Mesenchymal stem cell (in vitro differentiated cells and primary cell): ENCODE data around the gene VRK2.

Experiments used
- DNase-seq: peaks from one replicate; pipeline ENCODE4 v3.0.0-alpha.2; 2013
- H2AFZ ChIP-seq: one replicate; pipeline ENCODE4 v1.6.1; 2013; ENCODE audit warnings: low read depth, mild to moderate bottlenecking, control low read depth, inconsistent platforms, low read length, moderate library complexity
- H2AK5ac ChIP-seq: 2 replicates; pipeline ENCODE4 v1.6.1; 2013; ENCODE audit warnings: low read length, moderate library complexity, mild to moderate bottlenecking, inconsistent platforms; ENCODE audit not compliant: severe bottlenecking
- H2BK120ac ChIP-seq: one replicate; pipeline ENCODE4 v1.6.1; 2013; ENCODE audit warnings: low read depth, mild to moderate bottlenecking, inconsistent platforms, low read length, moderate library complexity
- H2BK12ac ChIP-seq, 2 experiments: one replicate each; pipeline ENCODE4 v1.6.1; 2013; ENCODE audit warnings: inconsistent platforms in 2 of 2, low read length in 2 of 2, mild to moderate bottlenecking in 2 of 2, moderate library complexity in 2 of 2, control low read depth in 1 of 2
- H2BK15ac ChIP-seq: one replicate; pipeline ENCODE4 v1.6.1; 2013; ENCODE audit warnings: mild to moderate bottlenecking, low read depth, inconsistent platforms; ENCODE audit not compliant: poor library complexity, severe bottlenecking
- H2BK5ac ChIP-seq: 2 replicates; pipeline ENCODE4 v1.6.1; 2013; ENCODE audit warnings: low read depth, mild to moderate bottlenecking, low read length, control low read depth, inconsistent platforms; ENCODE audit not compliant: poor library complexity, severe bottlenecking
- H3K14ac ChIP-seq, 2 experiments: one replicate each; pipeline ENCODE4 v1.6.1; 2013; ENCODE audit warnings: inconsistent platforms in 2 of 2, low read length in 2 of 2, control low read depth in 1 of 2, mild to moderate bottlenecking in 1 of 2, moderate library complexity in 1 of 2
- H3K18ac ChIP-seq, 2 experiments: one replicate each; pipeline ENCODE4 v1.6.1; 2013; ENCODE audit warnings: inconsistent platforms in 2 of 2, low read length in 2 of 2, control low read depth in 1 of 2, low read depth in 1 of 2, mild to moderate bottlenecking in 1 of 2
- H3K23ac ChIP-seq, 2 experiments: one replicate each; pipeline ENCODE4 v1.6.1; 2013; ENCODE audit warnings: inconsistent platforms in 2 of 2, low read length in 2 of 2, mild to moderate bottlenecking in 2 of 2, moderate library complexity in 2 of 2, control low read depth in 1 of 2
- H3K27ac ChIP-seq: 2 replicates; pipeline ENCODE4 v1.5.1; 2013; ENCODE audit warnings: mild to moderate bottlenecking, moderate library complexity, low read length, control low read depth, inconsistent platforms; ENCODE audit not compliant: poor library complexity, severe bottlenecking
- H3K27me3 ChIP-seq, 2 experiments: 2 replicates each; pipeline versions ENCODE4 v1.6.1 to v1.7.0; 2013; ENCODE audit warnings: low read length in 2 of 2, mild to moderate bottlenecking in 2 of 2, moderate library complexity in 2 of 2, control low read depth in 1 of 2, inconsistent platforms in 1 of 2; ENCODE audit not compliant: control insufficient read depth in 1 of 2, insufficient read depth in 1 of 2
- H3K36me3 ChIP-seq, 2 experiments: 2 replicates each; pipeline versions ENCODE4 v1.6.1 to v1.7.0; 2013; ENCODE audit warnings: low read length in 2 of 2, control low read depth in 1 of 2, inconsistent platforms in 1 of 2, low read depth in 1 of 2, mild to moderate bottlenecking in 1 of 2; ENCODE audit not compliant: insufficient read depth in 2 of 2, control insufficient read depth in 1 of 2
- H3K4ac ChIP-seq, 2 experiments: one replicate each; pipeline ENCODE4 v1.6.1; 2013; ENCODE audit warnings: inconsistent platforms in 2 of 2, low read length in 2 of 2, mild to moderate bottlenecking in 2 of 2, moderate library complexity in 2 of 2, control low read depth in 1 of 2, low read depth in 1 of 2
- H3K4me1 ChIP-seq: 2 replicates; pipeline ENCODE4 v1.6.1; 2013; ENCODE audit warnings: low read depth, low read length, control low read depth; ENCODE audit not compliant: control insufficient read depth, insufficient read depth
- H3K4me2 ChIP-seq: 2 replicates; pipeline ENCODE4 v1.6.1; 2013; ENCODE audit warnings: low read length, mild to moderate bottlenecking, inconsistent platforms; ENCODE audit not compliant: poor library complexity, severe bottlenecking
- H3K4me3 ChIP-seq, 2 experiments: 2 replicates each; pipeline versions ENCODE4 v1.5.1 to v1.7.0; 2013; ENCODE audit warnings: low read length in 2 of 2, mild to moderate bottlenecking in 2 of 2, control low read depth in 1 of 2, low read depth in 1 of 2; ENCODE audit not compliant: insufficient read depth in 1 of 2
- H3K79me1 ChIP-seq: replicated peaks from 2 replicates; pipeline ENCODE4 v1.6.1; 2013; ENCODE audit warnings: mild to moderate bottlenecking, control low read depth, low read length, inconsistent platforms; ENCODE audit not compliant: poor library complexity, severe bottlenecking
- H3K9ac ChIP-seq: 2 replicates; pipeline ENCODE4 v1.7.0; 2013; ENCODE audit warnings: mild to moderate bottlenecking, low read length, moderate library complexity
- H3K9me3 ChIP-seq: 2 replicates; pipeline ENCODE4 v1.7.0; 2013; ENCODE audit warnings: mild to moderate bottlenecking, low read length; ENCODE audit not compliant: control insufficient read depth
- H4K8ac ChIP-seq: one replicate; pipeline ENCODE4 v1.6.1; 2013; ENCODE audit warnings: inconsistent platforms, mild to moderate bottlenecking, low read length, moderate library complexity
- H4K91ac ChIP-seq: one replicate; pipeline ENCODE4 v1.6.1; 2013; ENCODE audit warnings: mild to moderate bottlenecking, low read length, inconsistent platforms
- WGBS: methylation state at CpG from one replicate; pipeline ENCODE4 v1.1.7; 2013; ENCODE audit warnings: mixed read lengths; 5-methylcytosine and 5-hydroxymethylcytosine counted together

Gene VRK2

GRCh38 chr2:58032016-58032763 lies 14.4 kb upstream of the VRK2 start:
- Histone ChIP-seq H3K4me2 (no peak overlapping the region), H2BK120ac (no peak overlapping the region), H3K79me1 (no peaks in the 10 kb centered on the region), H3K4me3 (no peak overlapping the region), H2AK5ac (no peak overlapping the region), H2BK5ac (no peak overlapping the region), H3K9ac (no peak overlapping the region), H4K8ac (no peak overlapping the region), H2BK12ac (no peak overlapping the region), H3K4ac (no peak overlapping the region), H4K91ac (no peak overlapping the region), H2BK15ac (no peak overlapping the region), H3K9me3 (no peaks in the 10 kb centered on the region), H3K4me1 (no peaks in the 10 kb centered on the region), H3K23ac (no peak overlapping the region), H3K14ac (no peak overlapping the region), H3K18ac (no peak overlapping the region), H3K27ac (no peak overlapping the region), H3K36me3 (no peaks in the 10 kb centered on the region), H3K27me3 (no peaks in the 10 kb centered on the region), H2AFZ (no peak overlapping the region)
- peak; percentile 51 for DNase-seq
- 36% methylated on average over 1 of the region's 3 CpGs for WGBS

GRCh38 chr2:58032764-58033080 lies 13.9 kb upstream of the VRK2 start:
- no peak overlapping the region for H2AK5ac ChIP-seq
- no peaks in the 10 kb centered on the region for H3K27me3 ChIP-seq
- H3K4ac ChIP-seq = no peak overlapping the region
- no peak overlapping the region for H3K14ac ChIP-seq
- H3K4me2 ChIP-seq = no peak overlapping the region
- H3K18ac ChIP-seq = no peak overlapping the region
- H2BK120ac ChIP-seq = no peak overlapping the region
- H4K8ac ChIP-seq = no peak overlapping the region
- no peak overlapping the region for H3K27ac ChIP-seq
- no peaks in the 10 kb centered on the region for H3K79me1 ChIP-seq
- no peak overlapping the region for H2BK5ac ChIP-seq
- no peak overlapping the region for H2BK12ac ChIP-seq
- WGBS = no CpG with 5 or more reads among the region's 1 CpG
- H4K91ac ChIP-seq = no peak overlapping the region
- no peak overlapping the region for H2AFZ ChIP-seq
- no peak overlapping the region for H2BK15ac ChIP-seq
- H3K4me1 ChIP-seq = no peaks in the 10 kb centered on the region
- no peak for DNase-seq
- no peaks in the 10 kb centered on the region for H3K9me3 ChIP-seq
- no peak overlapping the region for H3K23ac ChIP-seq
- H3K36me3 ChIP-seq = no peaks in the 10 kb centered on the region
- H3K4me3 ChIP-seq = no peak overlapping the region
- no peak overlapping the region for H3K9ac ChIP-seq

- no peak overlapping the region for H2BK12ac ChIP-seq
- no peak overlapping the region for H3K14ac ChIP-seq
- no peaks in the 10 kb centered on the region for H3K27me3 ChIP-seq
- no peak overlapping the region for H3K4me3 ChIP-seq
- H4K8ac ChIP-seq = no peak overlapping the region
- H3K36me3 ChIP-seq = no peaks in the 10 kb centered on the region
- no peak overlapping the region for H3K4ac ChIP-seq
- no peak overlapping the region for H3K18ac ChIP-seq
- no peak overlapping the region for H2BK120ac ChIP-seq
- no peak overlapping the region for H3K23ac ChIP-seq
- H4K91ac ChIP-seq = no peak overlapping the region
- H2BK15ac ChIP-seq = no peak overlapping the region
- H2BK5ac ChIP-seq = no peak overlapping the region
- H3K27ac ChIP-seq = no peak overlapping the region
- no peaks in the 10 kb centered on the region for H3K4me1 ChIP-seq
- no peak overlapping the region for H2AK5ac ChIP-seq
- DNase-seq = no peak
- H3K79me1 ChIP-seq = no peaks in the 10 kb centered on the region
- no peak overlapping the region for H3K4me2 ChIP-seq
- H3K9ac ChIP-seq = no peak overlapping the region
- H2AFZ ChIP-seq = no peak overlapping the region
- H3K9me3 ChIP-seq = no peaks in the 10 kb centered on the region
Measured at GRCh38 chr2:58033530-58033929, 13.1 kb upstream of the VRK2 start.

DNA sequence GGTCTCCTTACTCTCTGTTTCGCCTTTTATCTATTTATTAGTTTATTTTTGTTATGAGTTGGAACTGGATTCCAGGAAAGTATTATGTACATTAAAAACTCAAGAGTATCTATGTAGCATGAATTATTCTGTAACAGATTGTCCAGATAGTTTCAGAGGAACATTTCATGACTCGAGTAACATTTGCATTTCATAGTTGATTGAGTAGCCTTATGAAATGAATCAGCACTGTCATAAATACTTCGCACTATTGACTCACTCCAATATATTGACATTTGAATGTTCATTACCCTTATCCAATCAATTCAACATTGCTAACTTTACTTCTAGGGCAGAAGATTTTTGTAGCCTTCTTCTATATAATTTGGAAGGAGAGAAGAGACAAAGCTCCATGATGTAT lies 11.3 kb upstream of the VRK2 start:
- Histone ChIP-seq H4K91ac (no peak overlapping the region), H3K79me1 (no peaks in the 10 kb centered on the region), H3K27me3 (no peaks in the 10 kb centered on the region), H3K4me3 (no peak overlapping the region), H2BK5ac (no peak overlapping the region), H2BK12ac (no peak overlapping the region), H3K18ac (no peak overlapping the region), H3K9ac (no peak overlapping the region), H2AFZ (no peak overlapping the region), H3K9me3 (no peaks in the 10 kb centered on the region), H3K4me1 (no peaks in the 10 kb centered on the region), H2AK5ac (no peak overlapping the region), H4K8ac (no peak overlapping the region), H3K36me3 (no peaks in the 10 kb centered on the region), H3K4ac (no peak overlapping the region), H2BK120ac (no peak overlapping the region), H3K14ac (no peak overlapping the region), H3K23ac (no peak overlapping the region), H3K4me2 (no peak overlapping the region), H3K27ac (no peak overlapping the region), H2BK15ac (no peak overlapping the region)
- DNase-seq = no peak
- 80% methylated on average over 2 of the region's 3 CpGs for WGBS
